OCI-LY3 (cell line): ENCODE results near the gene SHROOM3.

Experiments
- H2AFZ ChIP-seq: fragments of 200-600, 300-600 bp; shearing (Covaris generic); 2 replicates; pipeline ENCODE4 v1.6.0; 2014; ENCODE audit warnings: antibody characterized with exemption, low read depth, low read length
- H3K27ac ChIP-seq: fragments of 200-600, 300-600 bp; sonication (generic); 2 replicates; pipeline ENCODE4 v1.5.1; 2014; ENCODE audit warnings: mild to moderate bottlenecking, low read length, moderate library complexity, mixed read lengths
- H3K27me3 ChIP-seq: fragments of 200-600, 300-600 bp; sonication (generic); 2 replicates; pipeline ENCODE4 v1.6.1; 2014; ENCODE audit warnings: low read depth, low read length, mixed read lengths
- H3K36me3 ChIP-seq: fragments of 200-600, 300-600 bp; sonication (generic); replicated peaks from 2 replicates; pipeline ENCODE3; 2014; ENCODE audit warnings: low read depth, low read length, mixed read lengths
- H3K4me1 ChIP-seq: fragments of 300-600, 200-600 bp; sonication (generic); 2 replicates; pipeline ENCODE4 v1.6.1; 2014; ENCODE audit warnings: low read length, mixed read lengths
- H3K4me2 ChIP-seq: fragments of 200-600, 300-600 bp; sonication (generic); 2 replicates; pipeline ENCODE4 v1.6.1; 2014; ENCODE audit warnings: low read length, mixed read lengths
- H3K4me3 ChIP-seq: fragments of 300-600, 200-600 bp; sonication (generic); 2 replicates; pipeline ENCODE4 v1.5.1; 2014; ENCODE audit warnings: antibody characterized with exemption, mild to moderate bottlenecking, low read length, moderate library complexity
- H3K79me2 ChIP-seq: fragments of 300-600, 200-600 bp; shearing (Covaris generic); 2 replicates; pipeline ENCODE4 v1.6.1; 2014; ENCODE audit warnings: mild to moderate bottlenecking, low read length, mixed read lengths
- H3K9ac ChIP-seq: fragments of 300-600, 200-600 bp; shearing (Covaris generic); 2 replicates; pipeline ENCODE4 v1.6.0; 2014; ENCODE audit warnings: mild to moderate bottlenecking, low read length, moderate library complexity
- H3K9me3 ChIP-seq: fragments of 200-600, 300-600 bp; shearing (Covaris generic); 2 replicates; pipeline ENCODE4 v1.6.1; 2014; ENCODE audit warnings: low read length, mixed read lengths; ENCODE audit not compliant: insufficient read depth
- H4K20me1 ChIP-seq: fragments of 200-600, 300-600 bp; sonication (generic); 2 replicates; pipeline ENCODE4 v1.6.1; 2016; ENCODE audit warnings: low read length, mixed read lengths; ENCODE audit not compliant: insufficient read depth
- EZH2phosphoT487 ChIP-seq: fragments of 200-600 bp; shearing (Covaris generic); IDR thresholded peaks from 2 replicates; pipeline ENCODE4 v1.6.1; 2018; ENCODE audit warnings: antibody characterized with exemption, mixed run types, low read depth
- TF ChIP-seq, protein P1 (sequence below): fragments of 200-600, 300-600 bp; sonication (generic); IDR thresholded peaks from 2 replicates; pipeline ENCODE4 v1.5.1; 2014; ENCODE audit warnings: antibody characterized with exemption, low read length, low read depth

SHROOM3 gene

DNA sequence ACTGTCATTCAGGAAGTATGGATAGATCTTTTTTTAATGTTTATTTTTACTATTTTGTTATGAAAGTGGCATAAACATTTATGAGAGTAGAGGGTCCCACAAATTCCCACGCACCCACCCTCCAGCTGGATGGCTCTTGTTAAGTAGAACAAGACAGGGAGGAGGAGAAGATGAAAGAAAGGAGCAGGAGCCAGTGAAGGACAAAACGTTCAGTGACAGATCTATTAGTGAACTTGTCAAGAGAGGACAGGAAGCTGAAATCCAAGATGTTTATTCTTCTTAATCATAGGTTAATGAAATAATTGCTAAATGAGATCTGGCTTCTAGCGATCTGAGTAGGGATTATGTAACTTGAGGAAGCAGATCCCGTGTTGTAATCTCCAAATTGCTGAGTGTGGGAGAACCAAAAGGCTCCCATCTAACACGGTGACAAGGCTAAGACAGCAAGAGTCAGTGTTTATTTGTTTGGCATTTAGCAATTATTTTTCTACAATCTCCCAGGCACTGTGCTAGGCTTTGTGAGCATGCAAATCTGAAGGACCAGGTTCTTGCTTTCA lies 162.5 kb downstream of the SHROOM3 start:
- Histone ChIP-seq H3K79me2 (no peaks in the 10 kb centered on the region), H3K4me3 (no peak overlapping the region), H3K4me2 (no peak overlapping the region), H3K9me3 (no peaks in the 10 kb centered on the region), H2AFZ (no peak overlapping the region), H3K9ac (no peak overlapping the region), H3K27me3 (peaks cover 14% of the 10 kb centered on the region; the same call in 1 of the 2 replicates), H3K27ac (no peak overlapping the region), H3K4me1 (no peaks in the 10 kb centered on the region), H4K20me1 (no peaks in the 10 kb centered on the region), H3K36me3 (no peaks in the 10 kb centered on the region)
- no peak for TF ChIP-seq EZH2phosphoT487
- TF ChIP-seq, protein P1, sequence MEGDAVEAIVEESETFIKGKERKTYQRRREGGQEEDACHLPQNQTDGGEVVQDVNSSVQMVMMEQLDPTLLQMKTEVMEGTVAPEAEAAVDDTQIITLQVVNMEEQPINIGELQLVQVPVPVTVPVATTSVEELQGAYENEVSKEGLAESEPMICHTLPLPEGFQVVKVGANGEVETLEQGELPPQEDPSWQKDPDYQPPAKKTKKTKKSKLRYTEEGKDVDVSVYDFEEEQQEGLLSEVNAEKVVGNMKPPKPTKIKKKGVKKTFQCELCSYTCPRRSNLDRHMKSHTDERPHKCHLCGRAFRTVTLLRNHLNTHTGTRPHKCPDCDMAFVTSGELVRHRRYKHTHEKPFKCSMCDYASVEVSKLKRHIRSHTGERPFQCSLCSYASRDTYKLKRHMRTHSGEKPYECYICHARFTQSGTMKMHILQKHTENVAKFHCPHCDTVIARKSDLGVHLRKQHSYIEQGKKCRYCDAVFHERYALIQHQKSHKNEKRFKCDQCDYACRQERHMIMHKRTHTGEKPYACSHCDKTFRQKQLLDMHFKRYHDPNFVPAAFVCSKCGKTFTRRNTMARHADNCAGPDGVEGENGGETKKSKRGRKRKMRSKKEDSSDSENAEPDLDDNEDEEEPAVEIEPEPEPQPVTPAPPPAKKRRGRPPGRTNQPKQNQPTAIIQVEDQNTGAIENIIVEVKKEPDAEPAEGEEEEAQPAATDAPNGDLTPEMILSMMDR: no peak

DNA sequence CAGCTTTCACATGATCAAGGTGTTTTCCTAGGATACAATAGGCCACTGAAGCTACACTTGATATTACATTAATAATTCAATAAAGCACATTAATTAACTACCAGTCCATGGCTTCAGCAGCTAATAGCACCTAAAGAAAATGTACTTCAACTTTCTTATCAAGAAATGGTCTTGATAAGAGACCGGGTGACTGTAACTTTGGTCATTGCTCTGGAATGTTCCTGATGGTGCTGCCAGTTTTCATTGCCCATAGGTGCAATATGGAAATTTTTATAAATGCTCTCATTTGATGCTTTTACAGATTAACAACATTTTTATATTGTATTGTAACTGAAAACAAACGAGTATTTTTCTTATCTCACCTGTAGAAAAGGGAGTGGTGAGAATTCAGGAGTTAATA lies 165.4 kb downstream of the SHROOM3 start:
- TF ChIP-seq EZH2phosphoT487: no peak
- TF ChIP-seq, protein P1: no peak
- Histone ChIP-seq H2AFZ (no peak overlapping the region), H3K36me3 (no peaks in the 10 kb centered on the region), H3K27ac (no peak overlapping the region), H4K20me1 (no peaks in the 10 kb centered on the region), H3K9me3 (no peaks in the 10 kb centered on the region), H3K79me2 (no peaks in the 10 kb centered on the region), H3K4me2 (no peak overlapping the region), H3K27me3 (peaks cover 20% of the 10 kb centered on the region; the same call in 1 of the 2 replicates), H3K4me1 (no peaks in the 10 kb centered on the region), H3K9ac (no peak overlapping the region), H3K4me3 (no peak overlapping the region)

DNA sequence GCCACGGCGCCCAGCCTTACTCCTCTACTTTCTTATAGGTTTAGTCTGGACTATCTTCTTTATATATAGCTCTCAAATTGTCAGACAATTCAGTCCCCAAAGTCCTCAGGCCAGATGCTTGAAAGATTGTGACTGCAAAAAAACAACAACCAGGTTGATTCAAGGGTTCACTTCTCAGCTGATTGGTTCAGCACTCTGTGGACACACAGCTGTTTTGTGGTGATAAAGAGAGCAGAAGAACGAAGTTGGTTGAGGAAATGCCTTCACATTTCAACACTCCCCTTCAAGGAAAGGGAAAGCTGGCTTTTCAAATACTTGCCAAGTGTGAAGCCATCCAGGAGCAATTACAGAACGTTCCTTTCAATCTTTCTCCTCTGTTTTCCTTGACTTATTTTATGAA lies 166.8 kb downstream of the SHROOM3 start:
- peaks cover 20% of the 10 kb centered on the region; the same call in 1 of the 2 replicates for H3K27me3 ChIP-seq
- no peak overlapping the region for H2AFZ ChIP-seq
- TF ChIP-seq, protein P1: no peak
- TF ChIP-seq EZH2phosphoT487: no peak
- no peaks in the 10 kb centered on the region for H3K4me1 ChIP-seq
- no peak overlapping the region for H3K4me3 ChIP-seq
- H3K9ac ChIP-seq: no peak overlapping the region
- no peak overlapping the region for H3K4me2 ChIP-seq
- H3K36me3 ChIP-seq: no peaks in the 10 kb centered on the region
- H4K20me1 ChIP-seq: no peaks in the 10 kb centered on the region
- no peaks in the 10 kb centered on the region for H3K9me3 ChIP-seq
- H3K79me2 ChIP-seq: no peaks in the 10 kb centered on the region
- H3K27ac ChIP-seq: no peak overlapping the region

DNA sequence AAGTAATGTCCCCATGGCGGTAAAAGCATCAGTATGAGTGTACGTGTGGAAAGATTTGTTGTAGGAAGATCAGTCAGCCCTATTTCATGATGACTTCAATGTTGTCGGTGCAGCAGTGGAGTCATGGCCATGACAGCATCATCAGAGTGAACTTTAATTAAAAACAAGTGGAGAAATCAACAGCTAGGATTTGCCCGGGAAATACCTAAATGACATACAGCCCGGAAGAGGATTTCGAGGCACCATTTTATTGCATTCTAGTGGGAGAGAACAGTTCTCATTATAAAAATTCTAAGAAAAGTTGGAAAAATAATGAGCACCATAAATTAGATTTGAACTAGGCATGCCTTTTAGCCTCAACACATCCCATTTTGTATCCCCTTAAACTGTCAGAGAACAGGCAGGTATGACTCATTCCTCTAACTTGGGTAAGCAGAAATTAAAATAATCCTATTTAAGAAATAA lies 170.1 kb downstream of the SHROOM3 start:
- no peaks in the 10 kb centered on the region for H3K9me3 ChIP-seq
- no peaks in the 10 kb centered on the region for H3K36me3 ChIP-seq
- TF ChIP-seq, protein P1: no peak
- no peak for TF ChIP-seq EZH2phosphoT487
- H3K27ac ChIP-seq: no peak overlapping the region
- no peak overlapping the region for H3K9ac ChIP-seq
- no peaks in the 10 kb centered on the region for H4K20me1 ChIP-seq
- no peaks in the 10 kb centered on the region for H3K4me1 ChIP-seq
- H3K4me2 ChIP-seq: no peak overlapping the region
- H3K79me2 ChIP-seq: no peaks in the 10 kb centered on the region
- H3K27me3 ChIP-seq: peaks cover 19% of the 10 kb centered on the region; the same call in 1 of the 2 replicates
- no peak overlapping the region for H2AFZ ChIP-seq
- no peak overlapping the region for H3K4me3 ChIP-seq
